ENCODE results near the gene PFDN2. TPM values are rescaled to one million over a fixed set of nuclear protein-coding genes. Genes with fewer than 3 reads are reported as not detected.

Gene PFDN2
- total and polyA plus RNA-seq, 2 of the 4 experiments (the other 2 are of a cell fraction) = 62.4 to 179 TPM

GRCh38 chr1:161163793-161164192 lies 46.0 kb upstream of the PFDN2 start:
- no peak overlapping the region for H2AFZ ChIP-seq (replicated peaks; ENCODE audit: low read length, poor library complexity)
- H4K5ac ChIP-seq (ENCODE audit: low read depth, low read length) = no peak overlapping the region
- H3K36me3 ChIP-seq (ENCODE audit: control insufficient read depth, insufficient read depth, low read length) = peaks cover 24% of the 10 kb centered on the region
- DNase-seq (no peak), ATAC-seq (ENCODE audit: low read depth) (no peak)
- no peak overlapping the region for H2BK120ac ChIP-seq (ENCODE audit: low read depth, low read length)
- no peak overlapping the region for H4K8ac ChIP-seq (ENCODE audit: low read depth in 2 of 2, low read length in 2 of 2)
- CTCF ChIA-PET = no interaction called here
- H3K4me2 ChIP-seq (ENCODE audit: low read depth, low read length) = no peak overlapping the region
- no peak overlapping the region for H3K4me3 ChIP-seq (ENCODE audit: insufficient read depth, low read depth, low read length)
- no peak overlapping the region for H4K91ac ChIP-seq (ENCODE audit: insufficient read depth, low read depth, low read length)
- no peak overlapping the region for H2AK9ac ChIP-seq (replicated peaks; ENCODE audit: low read depth, low read length, poor library complexity)
- H3K14ac ChIP-seq (replicated peaks; ENCODE audit: low read depth, low read length) = no peak overlapping the region
- POLR2A ChIA-PET (ENCODE audit: unreplicated experiment) = no interaction called here
- no peaks in the 10 kb centered on the region for H4K20me1 ChIP-seq (ENCODE audit: insufficient read depth, low read length)
- no peak overlapping the region for H3K4ac ChIP-seq (ENCODE audit: low read depth, low read length)
- no TSS peak for BruUV-seq (replicated peaks)
- no peak overlapping the region for H3K27ac ChIP-seq (ENCODE audit: insufficient read depth, low read length)
- H3K27me3 ChIP-seq (ENCODE audit: control insufficient read depth, insufficient read depth, low read length) = no peaks in the 10 kb centered on the region
- no peak overlapping the region for H3K23ac ChIP-seq (ENCODE audit: low read depth, low read length)
- H3K18ac ChIP-seq (ENCODE audit: low read depth, low read length) = no peak overlapping the region
- no peak overlapping the region for H2AK5ac ChIP-seq (ENCODE audit: low read depth, low read length)
- no peak overlapping the region for H2BK20ac ChIP-seq (ENCODE audit: low read depth, low read length)
- no CpG with 5 or more reads among the region's 5 CpGs for WGBS, 2 experiments (ENCODE audit: extremely low coverage in 2 of 2, insufficient read length in 1 of 2)
- peaks cover 19 to 36% of the 10 kb centered on the region in 2 experiments for H3K79me1 ChIP-seq (ENCODE audit: low read depth in 1 of 2, low read length in 2 of 2)
- dilution Hi-C loops (cut with HindIII; ENCODE audit: low sequenced_read_pairs, unreplicated experiment) (no loop called here), intact Hi-C loops (cut with micrococcal nuclease) (no loop called here), in situ Hi-C loops (cut with MboI; ENCODE audit: low sequenced_read_pairs) (no loop called here)
- no peak overlapping the region for H2BK5ac ChIP-seq (ENCODE audit: low read depth, low read length, poor library complexity, severe bottlenecking)
- no peaks in the 10 kb centered on the region for H3K9me3 ChIP-seq (ENCODE audit: control insufficient read depth, insufficient read depth, low read length)
- no peak overlapping the region for H3K56ac ChIP-seq (ENCODE audit: extremely low read depth, insufficient read depth, low read length)
- H3K4me1 ChIP-seq (ENCODE audit: control insufficient read depth, insufficient read depth, low read length) = peaks cover 8% of the 10 kb centered on the region
- no peak overlapping the region for H3K9ac ChIP-seq (ENCODE audit: low read depth, low read length)
- peaks cover 13% of the 10 kb centered on the region for H3K9me1 ChIP-seq (ENCODE audit: insufficient read depth, low read length)
- H2BK15ac ChIP-seq (ENCODE audit: low read depth, low read length) = no peak overlapping the region
- TF ChIP-seq FOS (IDR thresholded peaks at IDR 0.05; ENCODE audit: low read depth, low read length) = no peak
- no peak for TF ChIP-seq CEBPB (IDR thresholded peaks at IDR 0.05; ENCODE audit: low read depth, low read length)
- no peak for TF ChIP-seq SMC3 (IDR thresholded peaks at IDR 0.05; ENCODE audit: low read depth, low read length)
- no peak for TF ChIP-seq MXI1 (IDR thresholded peaks at IDR 0.05; ENCODE audit: borderline replicate concordance, low read depth, low read length)
- no peak for TF ChIP-seq USF2 (IDR thresholded peaks at IDR 0.05; ENCODE audit: low read depth, low read length)
- TF ChIP-seq RCOR1 (IDR thresholded peaks at IDR 0.05; ENCODE audit: insufficient replicate concordance, low read length) = no peak
- no peak for TF ChIP-seq BHLHE40 (IDR thresholded peaks at IDR 0.05; ENCODE audit: low read depth, low read length)
- TF ChIP-seq MAZ (IDR thresholded peaks at IDR 0.05; ENCODE audit: borderline replicate concordance, low read depth, low read length) = no peak
- no peak for TF ChIP-seq RAD21 (IDR thresholded peaks at IDR 0.05; ENCODE audit: low read length)
- TF ChIP-seq POLR2A (IDR thresholded peaks at IDR 0.05; ENCODE audit: low read depth, low read length) = no peak
- no peak for TF ChIP-seq CHD1 (IDR thresholded peaks at IDR 0.05; ENCODE audit: low read depth, low read length)
- TF ChIP-seq NFE2L2 (IDR thresholded peaks at IDR 0.05; ENCODE audit: low read depth, low read length) = no peak
- TF ChIP-seq RFX5 (IDR thresholded peaks at IDR 0.05; ENCODE audit: low read depth, low read length) = no peak
- no peak for TF ChIP-seq ELK1 (IDR thresholded peaks at IDR 0.05; ENCODE audit: borderline replicate concordance, low read depth, low read length)
- no peak for TF ChIP-seq CTCF (conservative IDR thresholded peaks at IDR 0.05; ENCODE audit: low read depth, low read length)
- TF ChIP-seq MAFK (IDR thresholded peaks at IDR 0.05; ENCODE audit: low read depth, low read length) = no peak
